ENCODE measurements around the gene MAPK6.
"Not testable (repeated sequence)": the region's sequence is repeated elsewhere in the genome, so short reads cannot be mapped to it uniquely, and the experiment has no call there.

Gene MAPK6

DNA sequence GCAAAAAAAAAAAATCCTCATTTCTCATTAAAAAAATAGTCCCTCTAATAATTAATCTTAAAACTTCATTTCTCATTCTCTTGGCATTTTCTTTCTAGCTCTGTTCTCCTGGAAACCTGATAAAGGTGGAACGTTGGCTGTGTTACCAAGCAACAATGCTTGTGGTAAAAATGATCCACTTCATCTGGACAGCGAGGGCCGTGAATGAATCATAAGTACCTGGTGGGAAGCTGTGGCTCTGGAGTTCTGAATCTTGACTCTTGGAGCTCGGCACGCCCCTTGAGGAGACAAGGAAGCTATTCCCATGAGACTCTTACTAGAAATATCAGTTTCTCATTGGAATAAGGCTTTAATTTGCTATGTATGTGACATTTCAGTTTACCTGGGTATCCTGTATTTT lies 61.0 kb downstream of the MAPK6 start:
- no peak for DNase-seq (ENCODE audit: low read depth in 2 of 2, low spot score in 1 of 2)

DNA sequence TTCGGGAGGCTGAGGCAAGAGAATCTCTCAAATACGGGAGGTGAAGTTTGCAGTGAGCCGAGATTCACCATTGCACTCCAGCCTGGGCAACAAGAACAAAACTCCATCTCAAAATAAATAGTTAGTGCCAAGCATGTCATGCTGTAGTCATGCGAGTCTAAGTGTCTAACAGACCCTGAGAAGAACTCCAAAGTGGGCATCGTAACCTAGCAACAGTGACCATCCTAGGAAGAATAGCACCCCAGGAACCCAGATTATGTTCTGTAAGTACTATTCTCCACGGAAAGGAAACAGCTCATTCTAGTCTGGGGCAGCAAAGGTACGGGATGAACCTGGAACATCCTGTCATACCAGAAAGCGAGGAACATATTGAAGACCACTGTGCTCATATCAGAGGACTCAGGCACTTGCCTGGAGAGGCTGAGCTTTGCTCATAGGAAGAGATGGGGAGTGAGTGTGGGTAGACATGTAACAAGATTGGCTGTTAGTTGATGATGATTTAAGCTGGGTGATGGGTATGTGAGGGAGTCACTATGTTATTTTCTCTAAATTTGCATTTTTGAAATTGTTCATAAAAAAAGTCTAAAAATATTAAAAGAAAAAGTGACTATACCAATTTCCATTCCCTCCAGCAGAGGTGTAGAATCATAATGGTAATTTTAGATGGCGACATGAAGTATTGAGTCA lies 61.8 kb downstream of the MAPK6 start:
- DNase-seq (ENCODE audit: low read depth in 2 of 2, low spot score in 1 of 2): no peak

DNA sequence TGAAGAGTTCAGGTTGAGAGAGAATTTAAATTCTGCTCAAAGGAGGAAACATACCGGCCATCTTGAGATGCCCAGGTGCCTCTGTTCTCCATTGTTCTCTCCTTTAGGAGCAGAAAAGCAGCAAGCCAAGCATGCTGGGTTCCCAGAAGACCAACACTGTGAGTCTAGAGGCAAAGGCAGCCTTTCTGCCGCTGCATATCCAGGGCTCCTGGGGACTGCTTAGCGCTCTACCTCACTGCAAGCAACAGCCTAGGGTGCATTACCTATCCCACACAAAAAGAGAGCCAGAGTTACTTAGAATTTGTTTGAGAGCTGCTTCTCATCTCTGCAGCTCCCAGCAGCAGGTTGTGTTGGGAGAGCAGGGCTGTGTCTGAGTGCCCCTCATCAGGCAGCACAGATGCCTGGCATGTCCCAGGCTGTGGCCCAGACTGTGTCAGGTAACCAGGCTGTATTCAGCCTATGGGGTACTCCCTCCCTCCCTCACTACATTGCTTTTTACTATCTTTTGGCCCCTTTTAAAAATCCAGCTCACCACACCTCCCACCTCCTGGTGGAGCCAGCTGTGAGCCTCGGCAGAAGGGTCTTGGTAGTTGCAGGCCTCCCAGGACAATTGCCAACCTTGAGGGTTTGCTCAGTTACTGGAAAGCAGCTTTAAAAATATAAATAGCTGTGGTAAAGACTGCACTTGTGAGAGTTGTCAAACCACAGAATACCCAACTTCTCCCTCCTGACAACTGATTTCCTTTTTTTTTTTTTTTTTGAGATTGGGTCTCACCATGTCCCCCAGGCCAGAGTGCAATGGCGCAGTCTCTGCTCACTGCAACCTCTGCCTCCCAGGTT lies 63.4 kb downstream of the MAPK6 start:
- DNase-seq (ENCODE audit: low read depth in 2 of 2, low spot score in 1 of 2): no peak

DNA sequence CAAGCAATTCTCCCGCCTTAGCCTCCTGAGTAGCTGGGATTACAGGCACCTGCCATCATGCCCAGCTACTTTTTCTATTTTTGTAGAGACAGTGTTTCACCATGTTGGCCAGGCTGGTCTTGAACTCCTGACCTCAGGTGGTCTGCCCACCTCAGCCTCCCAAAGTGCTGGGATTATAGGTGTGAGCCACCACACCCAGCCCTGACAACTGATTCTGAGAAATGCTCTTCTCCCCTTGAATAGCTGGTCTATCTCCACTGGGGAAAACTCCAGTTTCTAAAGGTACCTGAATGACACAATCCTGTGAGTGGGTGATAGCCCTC lies 64.0 kb downstream of the MAPK6 start:
- DNase-seq (ENCODE audit: low read depth in 2 of 2, low spot score in 1 of 2): not testable (repeated sequence)

DNA sequence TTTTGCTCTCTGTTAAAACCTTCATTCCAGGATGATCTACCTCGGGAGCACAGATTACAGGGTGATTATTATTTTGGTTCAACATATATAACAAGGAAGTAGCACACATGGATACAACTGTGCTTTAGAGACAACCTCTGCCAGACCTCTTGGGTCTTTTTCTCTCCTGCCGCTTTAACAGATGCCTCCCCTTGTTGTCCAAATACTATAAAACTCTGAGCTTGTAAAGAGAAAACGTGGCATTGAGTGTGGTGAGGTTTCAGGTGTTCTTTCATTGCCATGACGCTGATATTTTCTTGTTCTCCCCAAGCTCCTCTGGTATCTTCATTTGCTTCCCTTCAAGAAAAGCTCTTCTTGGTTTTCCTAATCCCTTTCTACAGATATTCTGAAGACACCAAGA lies 64.6 kb downstream of the MAPK6 start:
- no peak for DNase-seq (ENCODE audit: low read depth in 2 of 2, low spot score in 1 of 2)

DNA sequence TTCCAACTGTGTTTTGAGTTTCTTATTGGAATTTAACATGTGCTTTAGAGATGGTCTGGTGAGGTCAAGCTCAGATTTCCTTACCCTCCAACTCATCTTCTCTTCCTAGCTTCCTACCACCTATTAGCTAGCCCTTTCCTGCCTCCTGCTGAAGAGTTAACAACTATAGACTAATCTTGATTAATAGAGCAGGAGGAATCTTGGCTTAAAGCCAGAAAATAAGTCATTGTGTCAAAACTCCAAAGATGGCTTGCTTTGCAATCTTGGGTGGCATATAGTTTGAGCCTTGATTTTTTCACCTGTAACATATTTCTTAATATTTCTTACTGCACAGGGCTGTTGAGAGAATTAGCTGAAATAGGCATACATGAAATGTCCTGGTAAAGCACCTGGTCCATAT lies 66.3 kb downstream of the MAPK6 start:
- no peak for DNase-seq (ENCODE audit: low read depth in 2 of 2, low spot score in 1 of 2)

DNA sequence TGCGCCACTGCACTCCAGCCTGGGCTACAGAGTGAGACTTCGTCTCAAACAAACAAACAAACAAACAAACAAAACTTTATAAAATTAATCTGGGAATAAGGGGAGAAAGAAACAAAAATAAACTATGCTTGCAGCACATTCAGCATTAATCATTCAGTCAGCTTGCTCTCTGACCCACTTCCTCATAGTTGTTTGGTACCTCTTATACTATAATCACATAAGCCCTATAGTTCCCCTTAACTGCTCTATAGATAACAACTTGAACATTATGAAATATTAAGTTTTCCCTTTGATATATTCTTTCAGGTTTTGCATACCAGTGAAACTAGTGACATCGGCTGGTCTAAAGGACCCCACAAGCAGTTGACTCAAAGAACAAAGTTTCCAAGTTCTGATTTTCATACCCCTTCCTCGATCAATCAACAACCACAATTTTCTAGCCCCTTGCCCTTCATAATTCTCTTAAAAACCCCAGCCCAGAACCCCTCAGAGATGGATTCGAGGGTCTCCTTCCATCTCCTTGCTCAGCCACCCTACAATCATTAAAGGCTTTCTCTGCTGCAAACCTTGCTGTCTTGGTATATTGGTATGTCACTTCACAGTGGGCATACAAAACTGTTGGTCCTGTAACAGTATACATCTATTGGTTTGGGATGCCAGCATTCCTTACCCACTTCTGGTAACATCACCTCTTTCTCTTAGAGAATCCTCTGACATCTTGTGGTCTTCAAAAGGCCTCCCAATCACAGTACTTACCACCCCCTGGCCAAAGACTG lies 67.2 kb downstream of the MAPK6 start:
- no peak for DNase-seq (ENCODE audit: low read depth in 2 of 2, low spot score in 1 of 2)

DNA sequence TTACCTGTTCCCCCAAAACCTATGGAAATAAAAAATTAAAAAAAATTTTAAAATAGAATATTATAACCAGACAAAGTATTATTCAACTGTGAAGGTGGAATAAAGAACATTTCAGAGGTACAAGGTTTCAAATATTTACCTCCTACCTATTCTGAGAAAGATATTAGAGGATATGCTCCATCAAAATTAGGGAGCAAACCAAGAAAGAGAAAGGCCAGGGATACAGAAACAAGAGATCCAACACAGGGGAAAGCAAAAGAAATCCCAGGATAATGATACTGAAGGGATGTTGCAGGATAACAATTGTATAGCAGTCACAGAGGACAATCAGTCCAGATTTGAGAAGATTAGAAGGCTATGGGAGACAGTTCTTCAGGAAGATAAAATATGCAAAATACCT lies 71.2 kb downstream of the MAPK6 start:
- no peak for DNase-seq (ENCODE audit: low read depth in 2 of 2, low spot score in 1 of 2)

DNA sequence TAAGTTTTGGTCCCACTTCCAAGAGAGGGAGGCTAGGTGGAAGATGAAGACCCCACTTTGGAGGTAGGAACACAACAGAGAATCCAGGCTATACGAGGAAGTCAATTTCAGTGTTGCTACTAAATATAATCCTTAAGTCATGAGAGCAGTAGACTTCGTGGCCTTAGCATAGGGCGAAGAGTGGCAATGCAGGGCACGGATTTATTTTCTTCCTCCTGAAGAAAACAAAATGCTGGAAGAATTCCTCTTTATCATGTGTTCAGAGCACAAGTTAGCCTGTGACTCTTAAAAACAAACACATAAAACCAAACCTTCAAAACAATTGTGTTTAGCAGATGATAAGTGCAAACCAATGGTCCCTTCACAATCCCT lies 74.1 kb downstream of the MAPK6 start:
- DNase-seq (ENCODE audit: low read depth in 2 of 2, low spot score in 1 of 2): no peak

DNA sequence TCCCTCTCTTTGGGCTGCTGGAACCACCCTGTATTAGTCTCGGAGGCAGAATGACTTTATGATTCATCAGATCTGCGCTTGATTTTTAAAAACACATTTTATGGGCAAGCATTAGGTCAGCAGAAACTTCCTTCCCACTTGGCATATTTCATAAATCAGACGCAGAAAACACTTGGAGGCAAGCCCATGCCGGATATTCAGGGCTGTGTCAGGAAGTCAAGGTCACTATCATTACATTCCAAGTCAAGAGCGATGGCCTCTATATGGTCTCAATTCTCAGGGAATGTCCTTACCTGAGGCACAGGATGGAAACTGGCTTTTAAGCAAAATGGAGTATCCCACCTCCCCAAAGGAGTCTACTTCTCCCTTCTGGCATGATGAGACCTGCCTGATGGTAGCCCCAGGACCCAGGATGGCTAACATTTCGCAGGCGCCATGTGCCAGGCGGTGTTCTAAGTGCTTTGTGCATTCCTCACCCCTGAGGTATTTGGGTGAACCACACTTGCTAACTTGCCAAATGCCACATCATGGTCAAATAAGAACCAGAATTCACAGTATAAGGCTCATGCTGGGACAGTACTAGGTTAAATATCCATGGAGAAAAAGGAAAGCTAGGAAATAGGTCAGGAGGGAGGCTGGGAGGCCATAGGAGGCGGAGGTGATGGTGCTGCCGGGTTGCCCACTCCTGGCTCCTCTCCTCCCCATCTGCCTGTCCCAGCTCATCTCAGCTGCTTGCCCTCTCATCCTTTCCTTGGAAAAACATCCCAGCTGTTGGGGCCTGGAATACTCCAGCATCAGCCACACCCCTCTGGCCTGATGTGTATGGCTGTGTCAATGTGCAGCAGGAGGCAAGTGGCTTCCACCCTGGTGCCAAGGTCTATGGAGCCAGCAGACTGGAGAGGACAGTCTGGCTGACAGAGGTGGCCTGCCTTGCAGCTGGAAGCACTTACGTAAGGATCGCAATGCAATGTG lies 74.8 kb downstream of the MAPK6 start:
- no peak for DNase-seq (ENCODE audit: low read depth in 2 of 2, low spot score in 1 of 2)

DNA sequence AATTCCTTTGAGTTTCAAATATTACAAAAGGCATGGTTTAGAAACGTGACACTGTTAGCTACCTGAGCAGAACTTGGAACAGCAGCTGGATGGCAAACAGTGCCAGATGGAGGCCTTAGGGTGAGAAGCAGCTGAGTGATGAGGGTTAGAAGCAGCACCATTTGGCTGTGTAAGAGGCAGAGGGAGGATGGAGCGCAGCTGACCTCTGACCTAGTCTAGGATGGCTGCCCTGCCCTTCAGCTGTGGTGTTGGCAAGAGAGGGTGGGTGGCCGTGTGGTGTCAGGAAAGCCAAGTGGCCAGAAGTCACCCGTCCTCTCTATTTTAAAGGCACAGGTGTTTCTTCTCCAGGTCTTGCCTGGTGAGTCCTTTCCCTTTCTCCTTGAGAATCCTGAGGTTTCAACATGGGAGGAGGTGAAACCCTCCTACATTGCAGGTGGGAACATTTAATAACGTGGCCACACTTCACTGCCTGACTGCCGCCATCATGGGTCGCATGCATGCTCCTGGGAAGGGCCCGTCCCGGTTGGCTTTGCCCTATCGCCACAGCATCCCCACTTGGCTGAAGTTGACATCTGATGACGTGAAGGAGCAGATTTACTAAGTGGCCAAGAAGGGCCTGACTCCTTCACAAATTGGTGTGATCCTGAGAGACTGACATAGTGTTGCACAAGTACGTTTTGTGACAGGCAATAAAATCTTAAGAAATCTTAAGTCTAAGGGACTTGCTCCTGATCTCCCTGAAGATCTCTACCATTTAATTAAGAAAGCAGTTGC lies 76.0 kb downstream of the MAPK6 start:
- DNase-seq (ENCODE audit: low read depth in 2 of 2, low spot score in 1 of 2): no peak

DNA sequence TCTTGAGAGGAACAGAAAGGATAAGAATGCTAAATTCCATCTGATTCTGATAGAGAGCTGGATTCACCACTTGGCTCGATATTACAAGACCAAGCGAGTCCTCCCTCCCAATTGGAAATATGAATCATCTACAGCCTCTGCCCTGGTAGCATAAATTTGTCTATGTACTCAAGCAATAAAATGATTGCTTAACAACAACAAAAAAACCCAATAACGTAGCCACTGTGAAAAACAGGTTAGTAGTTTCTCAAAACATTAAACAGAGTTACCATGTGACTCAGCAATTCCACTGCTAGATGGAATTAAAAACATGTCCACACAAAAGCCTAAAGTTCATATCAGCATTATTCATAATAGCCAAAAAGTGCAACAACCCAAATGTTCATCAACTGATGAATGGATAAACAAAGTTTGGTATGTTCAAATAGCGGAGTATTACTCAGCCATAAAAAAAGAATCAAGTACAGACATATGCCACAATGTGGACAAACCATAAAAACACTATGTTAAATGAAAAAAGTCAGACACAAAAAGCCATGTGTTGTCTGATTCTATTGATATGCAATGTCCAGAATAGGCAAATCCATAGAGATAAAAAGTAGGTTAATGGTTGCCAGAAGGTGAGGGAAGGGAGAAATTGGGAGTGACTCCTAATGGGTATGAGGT lies 76.7 kb downstream of the MAPK6 start:
- no peak for DNase-seq (ENCODE audit: low read depth in 2 of 2, low spot score in 1 of 2)

DNA sequence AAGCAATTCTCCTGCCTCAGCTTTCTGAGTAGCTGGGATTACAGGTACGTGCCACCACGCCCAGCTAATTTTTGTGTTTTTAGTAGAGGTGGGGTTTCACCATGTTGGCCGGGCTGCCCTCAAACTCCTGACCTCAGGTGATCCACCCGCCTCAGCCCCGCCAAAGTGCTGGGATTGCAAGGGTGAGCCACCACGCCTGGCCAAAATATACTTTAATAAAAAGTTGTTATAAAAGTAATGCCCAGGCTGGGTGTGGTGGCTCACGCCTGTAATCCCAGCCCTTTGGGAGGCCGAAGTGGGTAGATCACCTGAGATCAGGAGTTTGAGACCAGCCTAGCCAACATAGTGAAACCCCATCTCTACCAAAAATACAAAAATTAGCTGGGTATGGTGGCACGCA lies 77.5 kb downstream of the MAPK6 start:
- not testable (repeated sequence) for DNase-seq (ENCODE audit: low read depth in 2 of 2, low spot score in 1 of 2)

DNA sequence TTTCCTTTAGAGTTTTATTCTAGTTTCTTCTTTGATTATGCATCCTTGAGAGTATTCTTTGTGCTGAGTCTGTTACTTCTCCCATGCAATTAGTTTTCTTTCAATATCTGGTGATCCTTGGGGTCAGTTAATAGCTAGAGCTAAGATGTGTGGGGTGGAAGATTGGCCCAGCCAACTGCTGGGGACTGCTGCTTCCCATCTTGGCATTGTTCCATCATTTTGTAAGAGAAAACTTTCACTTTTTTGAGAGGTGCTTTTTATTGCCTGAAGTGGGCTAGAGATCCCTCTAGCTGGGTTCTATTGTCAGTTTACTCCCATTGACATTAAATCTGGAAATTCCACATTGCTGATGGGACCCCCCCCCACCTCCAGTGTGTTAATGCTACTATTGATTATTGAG lies 78.2 kb downstream of the MAPK6 start:
- DNase-seq (ENCODE audit: low read depth in 2 of 2, low spot score in 1 of 2): no peak

DNA sequence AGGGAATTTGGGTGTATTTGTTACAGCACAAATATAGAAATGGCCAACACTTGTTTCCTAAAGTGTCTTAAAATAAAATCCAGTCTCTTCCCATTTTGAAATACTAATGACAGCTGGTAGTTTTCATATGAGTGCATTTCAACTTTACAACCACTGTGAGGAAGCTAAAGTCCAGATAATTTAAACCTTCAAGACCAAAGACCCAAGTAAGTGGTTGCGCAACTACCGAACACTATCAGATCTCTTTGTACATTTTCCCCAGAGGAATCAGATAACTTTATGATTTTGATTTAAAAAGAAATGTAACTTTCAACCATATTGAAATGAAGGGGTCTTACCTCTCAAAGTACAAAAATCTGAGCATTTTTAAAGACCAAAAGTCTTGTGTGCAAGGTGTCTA lies 79.3 kb downstream of the MAPK6 start:
- DNase-seq (ENCODE audit: low read depth in 2 of 2, low spot score in 1 of 2): no peak

DNA sequence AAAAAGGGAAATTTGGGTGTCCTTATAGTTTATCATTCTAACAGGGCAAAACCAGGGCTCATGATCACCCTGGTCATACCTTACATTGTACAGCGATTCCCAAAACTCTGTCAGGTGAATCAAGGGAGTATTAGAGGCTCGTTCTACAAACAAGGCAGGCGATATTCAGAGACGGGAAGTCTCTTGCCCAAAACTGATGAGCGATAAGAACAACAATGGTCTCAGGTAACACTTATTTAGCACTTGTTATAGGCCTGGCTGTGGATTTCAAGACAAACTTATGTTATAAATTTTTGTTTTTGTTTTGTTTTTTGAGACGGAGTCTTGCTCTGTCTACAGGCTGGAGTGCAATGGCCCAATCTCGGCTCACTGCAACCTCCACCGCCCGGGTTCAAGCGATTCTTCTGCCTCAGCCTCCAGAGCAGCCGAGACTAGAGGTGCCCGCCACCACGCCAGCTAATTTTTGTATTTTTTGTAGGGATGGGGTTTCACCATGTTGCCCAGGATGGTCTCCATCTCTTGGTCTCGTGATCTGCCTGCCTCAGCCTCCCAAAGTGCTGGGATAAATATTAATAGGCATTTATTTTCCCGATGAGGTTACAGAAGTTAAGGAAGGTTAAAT lies 80.7 kb downstream of the MAPK6 start:
- DNase-seq (ENCODE audit: low read depth in 2 of 2, low spot score in 1 of 2): no peak

DNA sequence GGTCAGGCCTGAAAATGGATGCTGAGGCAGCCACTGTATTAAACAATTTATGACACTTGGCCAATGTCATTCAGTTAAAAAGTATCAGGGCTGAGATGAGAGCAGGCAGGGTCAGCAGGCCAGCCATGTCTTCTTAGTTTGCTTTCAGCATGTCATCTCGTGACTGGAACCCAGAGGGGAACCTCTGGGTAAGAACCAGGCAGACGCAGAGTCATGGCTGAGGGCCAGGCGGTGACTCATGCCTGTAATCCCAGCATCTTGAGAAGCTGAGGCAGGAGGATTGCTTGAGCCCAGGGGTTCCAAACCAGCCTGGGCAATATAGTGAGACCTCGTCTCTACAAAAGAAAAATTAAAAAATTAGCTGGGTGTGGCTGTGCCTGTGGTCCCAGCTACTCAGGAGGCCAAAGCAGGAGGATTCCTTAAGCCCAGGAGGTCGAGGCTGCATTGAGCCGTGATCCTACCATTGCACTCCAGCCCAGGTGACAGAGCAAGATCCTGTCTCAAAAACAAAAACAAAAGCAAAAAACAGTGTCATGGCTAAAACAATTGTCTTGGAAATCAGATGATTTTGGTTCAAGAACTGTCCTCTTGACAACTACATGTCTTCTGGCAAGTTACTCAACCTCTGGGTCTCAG lies 81.9 kb downstream of the MAPK6 start:
- no peak for DNase-seq (ENCODE audit: low read depth in 2 of 2, low spot score in 1 of 2)

DNA sequence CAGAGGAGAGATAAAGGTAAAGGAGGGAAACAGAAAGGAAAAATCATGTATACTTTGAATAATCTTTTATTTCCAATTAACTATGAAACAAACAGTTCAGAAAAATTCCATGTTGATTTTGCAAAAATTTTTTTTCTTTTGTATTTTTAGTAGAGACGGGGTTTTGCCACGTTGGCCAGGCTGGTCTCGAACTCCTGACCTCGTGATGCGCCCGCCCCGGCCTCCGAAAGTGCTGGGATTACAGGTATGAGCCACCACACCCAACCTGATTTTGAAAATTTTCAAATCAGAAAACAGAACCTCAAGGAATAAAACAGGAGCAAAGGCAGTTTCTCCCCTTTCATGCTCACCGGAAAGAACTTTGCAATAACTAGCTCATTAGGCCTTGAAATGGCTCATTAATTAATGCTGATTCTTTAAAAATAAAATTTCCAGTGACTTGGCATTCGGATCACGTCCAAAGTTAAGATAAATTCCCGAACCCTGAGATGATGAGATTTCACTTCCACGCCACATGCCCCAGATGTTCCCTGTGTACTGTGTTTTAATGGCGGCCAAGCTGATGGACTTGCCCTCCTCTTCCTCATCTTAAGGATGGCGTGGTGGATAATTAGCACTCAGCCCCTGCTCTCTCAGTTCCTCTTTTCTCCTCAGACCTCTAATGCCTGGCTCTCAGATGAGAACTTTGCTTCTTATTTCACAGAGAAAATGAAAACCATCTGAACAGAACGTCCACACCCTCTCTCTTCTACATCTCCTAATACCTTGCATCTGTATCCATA lies 82.7 kb downstream of the MAPK6 start:
- no peak for DNase-seq (ENCODE audit: low read depth in 2 of 2, low spot score in 1 of 2)

All from stimulated activated CD8-positive, alpha-beta memory T cell treated with anti-CD3 and anti-CD28 coated beads, Interleukin-4, amount 100 ng/mL, for 1 hour (primary cell).